Measurements from ENCODE around the gene CASP2. TPM values are rescaled to one million over a fixed set of nuclear protein-coding genes. Genes with fewer than 3 reads are reported as not detected.

Gene CASP2
- total RNA-seq, 2 donors from 2014 or later: 5.2 to 7.6 TPM

- Histone ChIP-seq H3K9me3 (no peaks in the 10 kb centered on the region), H3K4me1 (no peaks in the 10 kb centered on the region), H3K27ac (no peak overlapping the region), H3K27me3 (no peaks in the 10 kb centered on the region), H3K4me3 (no peak overlapping the region), H3K36me3 (no peaks in the 10 kb centered on the region)
- DNase-seq (ENCODE audit: low spot score): no peak
- no peak for TF ChIP-seq CTCF (IDR thresholded peaks at IDR 0.05)
Measured at GRCh38 chr7:143355450-143356385, 67.6 kb downstream of the CASP2 start.

- no peak for TF ChIP-seq CTCF (IDR thresholded peaks at IDR 0.05)
- Histone ChIP-seq H3K4me1 (peaks cover 0 to 5% of the 10 kb centered on the region in 2 donors), H3K27ac (no peak overlapping the region), H3K9me3 (no peaks in the 10 kb centered on the region), H3K27me3 (peaks cover 0 to 1% of the 10 kb centered on the region in 2 donors), H3K4me3 (no peak overlapping the region), H3K36me3 (no peaks in the 10 kb centered on the region)
- DNase-seq (ENCODE audit: low spot score): no peak
Measured at GRCh38 chr7:143356414-143357050, 68.4 kb downstream of the CASP2 start.

Other genes starting within 250 kb of the CASP2 start
- gene OR6V1, start 236.0 kb upstream of the CASP2 start, total RNA-seq: not detected
- not detected for gene PIP, start 156.3 kb upstream of the CASP2 start, total RNA-seq
- gene TAS2R39, start 104.9 kb upstream of the CASP2 start, total RNA-seq: not detected
- gene TAS2R40, start 66.3 kb upstream of the CASP2 start, total RNA-seq: not detected
- 100 to 1,000 TPM; 169 to 270 TPM for gene GSTK1, start 24.9 kb upstream of the CASP2 start, total RNA-seq
- gene TMEM139, start 3.4 kb upstream of the CASP2 start, total RNA-seq: 10 to 100 TPM in 1 of 2 donors, 1 to 10 TPM in 1; 7.8 to 12.3 TPM
- gene CLCN1, start 27.8 kb downstream of the CASP2 start, total RNA-seq: not detected
- under 1 TPM; 0.08 to 0.48 TPM for gene FAM131B, start 74.4 kb downstream of the CASP2 start, total RNA-seq
- gene ZYX, start 93.0 kb downstream of the CASP2 start, total RNA-seq: 10 to 100 TPM; 48.3 to 93.7 TPM
- under 1 TPM in 1 of 2 donors, not detected in 1; 0.71 TPM for gene EPHA1, start 120.5 kb downstream of the CASP2 start, total RNA-seq
- gene TAS2R60, start 155.1 kb downstream of the CASP2 start, total RNA-seq: not detected
- gene TAS2R41, start 189.5 kb downstream of the CASP2 start, total RNA-seq: not detected